ENCODE data around the gene KIF20B. TPM values are rescaled to one million over a fixed set of nuclear protein-coding genes. Genes with fewer than 3 reads are reported as not detected.

The KIF20B gene
- total and polyA plus RNA-seq, 4 donors: 5.0 to 12.7 (median 8.4) TPM

DNA sequence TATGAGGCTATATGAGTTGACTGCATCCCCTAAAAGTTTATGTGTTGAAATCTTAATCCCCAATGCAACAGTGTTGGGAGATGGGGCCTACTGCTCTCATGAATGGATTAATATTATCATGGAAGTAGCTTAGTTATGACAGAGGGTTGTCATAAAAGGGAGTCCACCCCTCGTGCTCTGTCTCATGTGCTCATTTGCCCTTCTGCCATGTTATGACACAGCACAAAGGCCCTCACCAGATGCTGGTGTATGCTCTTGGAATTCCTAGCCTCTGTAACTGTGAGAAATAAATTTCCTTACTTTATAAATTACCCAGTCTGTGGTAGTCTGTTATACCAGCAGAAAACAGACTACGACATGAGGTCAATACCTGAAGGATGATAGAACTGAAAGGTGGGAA, 38.8 kb upstream of the KIF20B start:
- Histone ChIP-seq H3K4me3 (ENCODE audit: low read depth, low read length) (no peak overlapping the region), H3K9me3 (ENCODE audit: control insufficient read depth, insufficient read depth, low read length) (no peaks in the 10 kb centered on the region), H3K27ac (ENCODE audit: low read depth, low read length) (no peak overlapping the region), H3K4me1 (ENCODE audit: control insufficient read depth, insufficient read depth, low read length) (no peaks in the 10 kb centered on the region), H3K36me3 (ENCODE audit: control insufficient read depth, insufficient read depth, low read length) (no peaks in the 10 kb centered on the region), H3K27me3 (ENCODE audit: control insufficient read depth, insufficient read depth, low read length) (no peaks in the 10 kb centered on the region)
- no peak for DNase-seq (ENCODE audit: low read depth in 4 of 6, low spot score in 6 of 6)
- WGBS (ENCODE audit: insufficient coverage): 100% methylated on average over 1 of the region's 2 CpGs

DNA sequence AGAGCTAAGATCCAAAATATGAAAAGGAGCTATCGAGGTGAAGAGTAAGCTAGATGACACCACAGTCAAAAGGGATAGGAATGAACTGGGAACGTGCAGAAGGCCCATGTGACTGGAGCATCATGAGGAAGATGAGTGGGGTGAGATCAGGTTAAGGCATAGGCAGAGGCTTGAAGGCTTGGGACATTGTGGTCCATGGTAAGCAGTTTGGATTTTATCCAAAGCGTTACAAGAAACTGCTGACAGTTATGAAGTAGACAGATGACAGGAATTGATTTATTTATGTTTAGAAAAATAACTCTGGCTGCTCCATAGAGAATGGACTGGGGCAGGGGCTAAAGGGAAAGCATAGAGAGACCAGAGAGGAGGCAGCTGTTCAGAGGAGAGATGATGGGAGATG, 38.2 kb upstream of the KIF20B start:
- 83% methylated on average over 3 of the region's 3 CpGs for WGBS (ENCODE audit: insufficient coverage)
- Histone ChIP-seq H3K9me3 (ENCODE audit: control insufficient read depth, insufficient read depth, low read length) (no peaks in the 10 kb centered on the region), H3K36me3 (ENCODE audit: control insufficient read depth, insufficient read depth, low read length) (no peaks in the 10 kb centered on the region), H3K27ac (ENCODE audit: low read depth, low read length) (no peak overlapping the region), H3K27me3 (ENCODE audit: control insufficient read depth, insufficient read depth, low read length) (no peaks in the 10 kb centered on the region), H3K4me1 (ENCODE audit: control insufficient read depth, insufficient read depth, low read length) (no peaks in the 10 kb centered on the region), H3K4me3 (ENCODE audit: low read depth, low read length) (no peak overlapping the region)
- no peak for DNase-seq (ENCODE audit: low read depth in 4 of 6, low spot score in 6 of 6)

DNA sequence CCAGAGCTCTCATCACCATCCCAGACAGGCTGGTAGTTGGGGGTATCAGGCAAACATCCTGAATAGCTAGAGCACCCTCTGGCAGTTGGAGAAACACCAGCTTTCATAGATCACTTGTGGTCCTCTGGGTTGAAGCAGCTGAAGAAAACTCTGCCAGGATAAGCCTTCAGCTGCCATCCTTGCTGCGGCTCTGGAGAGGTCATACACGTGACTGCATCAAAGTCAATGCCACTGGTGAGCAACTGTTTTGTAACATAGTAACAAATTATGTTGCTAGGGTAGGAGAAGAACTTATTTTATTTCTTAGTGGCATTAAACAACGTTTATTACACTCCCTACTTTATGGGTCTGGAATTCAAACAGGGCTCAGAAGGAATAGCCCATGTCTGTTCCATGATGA, 37.2 kb upstream of the KIF20B start:
- Histone ChIP-seq H3K36me3 (ENCODE audit: control insufficient read depth, insufficient read depth, low read length) (no peaks in the 10 kb centered on the region), H3K27ac (ENCODE audit: low read depth, low read length) (no peak overlapping the region), H3K9me3 (ENCODE audit: control insufficient read depth, insufficient read depth, low read length) (no peaks in the 10 kb centered on the region), H3K27me3 (ENCODE audit: control insufficient read depth, insufficient read depth, low read length) (no peaks in the 10 kb centered on the region), H3K4me1 (ENCODE audit: control insufficient read depth, insufficient read depth, low read length) (no peaks in the 10 kb centered on the region), H3K4me3 (ENCODE audit: low read depth, low read length) (no peak overlapping the region)
- WGBS (ENCODE audit: insufficient coverage): 100% methylated on average over 1 of the region's 3 CpGs
- no peak for DNase-seq (ENCODE audit: low read depth in 4 of 6, low spot score in 6 of 6)

DNA sequence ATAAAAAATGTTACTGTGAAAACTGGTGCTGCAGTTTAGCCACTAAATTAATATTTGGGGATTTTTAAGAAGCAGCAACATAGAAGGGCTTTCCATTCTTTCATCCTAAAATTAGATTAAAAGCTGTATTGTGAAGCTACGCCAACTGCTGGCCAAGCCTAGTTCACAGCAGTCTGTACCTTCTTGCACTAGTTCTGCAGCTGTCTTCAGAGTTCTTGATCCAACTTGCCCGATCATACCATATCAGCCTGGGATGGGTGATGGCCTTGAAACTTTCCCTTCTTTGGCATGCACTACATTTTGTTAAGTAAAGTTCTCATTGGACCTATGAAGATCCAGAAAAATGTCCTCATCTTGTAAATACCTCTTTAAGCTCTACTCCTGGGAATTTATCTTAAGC, 36.1 kb upstream of the KIF20B start:
- no peaks in the 10 kb centered on the region for H3K9me3 ChIP-seq (ENCODE audit: control insufficient read depth, insufficient read depth, low read length)
- WGBS (ENCODE audit: insufficient coverage): 100% methylated on average over 1 of the region's 2 CpGs
- no peaks in the 10 kb centered on the region for H3K36me3 ChIP-seq (ENCODE audit: control insufficient read depth, insufficient read depth, low read length)
- no peak overlapping the region for H3K27ac ChIP-seq (ENCODE audit: low read depth, low read length)
- no peaks in the 10 kb centered on the region for H3K4me1 ChIP-seq (ENCODE audit: control insufficient read depth, insufficient read depth, low read length)
- H3K27me3 ChIP-seq (ENCODE audit: control insufficient read depth, insufficient read depth, low read length): no peaks in the 10 kb centered on the region
- DNase-seq (ENCODE audit: low read depth in 4 of 6, low spot score in 6 of 6): no peak
- no peak overlapping the region for H3K4me3 ChIP-seq (ENCODE audit: low read depth, low read length)

DNA sequence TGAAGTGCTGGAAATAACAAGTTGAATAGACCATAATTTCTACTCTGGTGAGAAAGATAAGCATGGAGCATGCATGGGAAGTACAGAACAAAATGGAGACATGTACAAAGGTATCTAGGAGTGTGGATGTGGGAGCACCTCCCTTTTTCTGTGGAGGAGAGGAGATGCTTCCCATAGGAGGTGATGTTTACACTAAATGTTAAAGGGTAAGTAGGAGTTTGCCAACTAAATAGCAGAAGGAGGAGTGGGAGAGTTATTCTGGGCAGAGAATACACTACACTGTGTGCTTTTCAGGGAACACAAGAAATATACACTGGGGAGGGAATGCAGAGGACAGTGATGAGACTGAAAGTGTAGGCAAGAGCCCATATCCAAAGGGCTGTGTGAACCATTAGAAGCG, 35.3 kb upstream of the KIF20B start:
- Histone ChIP-seq H3K27ac (ENCODE audit: low read depth, low read length) (no peak overlapping the region), H3K4me1 (ENCODE audit: control insufficient read depth, insufficient read depth, low read length) (no peaks in the 10 kb centered on the region), H3K36me3 (ENCODE audit: control insufficient read depth, insufficient read depth, low read length) (no peaks in the 10 kb centered on the region), H3K27me3 (ENCODE audit: control insufficient read depth, insufficient read depth, low read length) (no peaks in the 10 kb centered on the region), H3K4me3 (ENCODE audit: low read depth, low read length) (no peak overlapping the region), H3K9me3 (ENCODE audit: control insufficient read depth, insufficient read depth, low read length) (no peaks in the 10 kb centered on the region)
- WGBS (ENCODE audit: insufficient coverage): 100% methylated on average over 1 of the region's 1 CpG
- DNase-seq (ENCODE audit: low read depth in 4 of 6, low spot score in 6 of 6): no peak

DNA sequence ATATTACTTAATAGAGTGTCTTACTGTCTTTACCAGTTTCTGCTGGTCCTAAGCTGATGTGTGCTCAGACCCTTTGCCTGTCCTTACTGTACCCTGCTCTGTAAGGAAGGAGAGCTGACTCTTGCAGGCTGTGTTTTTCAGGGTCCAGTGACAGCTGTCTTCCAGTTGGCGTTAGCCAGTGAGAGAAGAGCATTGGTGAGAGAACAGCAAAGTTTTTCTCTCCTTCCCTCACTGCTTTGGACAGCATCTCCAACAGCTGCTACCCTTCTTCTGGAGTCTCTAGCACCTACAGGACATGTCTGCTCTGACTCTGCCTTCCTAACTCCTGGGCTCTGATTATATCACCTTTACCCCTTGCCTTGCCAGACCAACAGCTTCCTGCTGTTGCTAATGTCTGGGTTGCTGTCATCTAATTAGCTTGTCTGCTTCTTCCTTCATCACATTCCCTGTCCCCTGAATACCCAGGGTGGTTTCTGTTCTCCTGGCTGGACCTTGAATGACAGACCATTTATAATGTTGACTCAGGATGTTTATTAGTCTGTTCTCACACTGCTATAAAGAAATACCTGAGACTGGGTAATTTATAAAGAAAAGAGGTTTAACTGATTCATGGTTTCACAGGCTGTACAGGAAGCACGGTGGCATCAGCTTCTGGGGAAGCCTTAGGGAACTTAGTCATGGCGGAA, 32.9 kb upstream of the KIF20B start:
- H3K4me1 ChIP-seq (ENCODE audit: control insufficient read depth, insufficient read depth, low read length): no peaks in the 10 kb centered on the region
- 80% methylated on average over 1 of the region's 3 CpGs for WGBS (ENCODE audit: insufficient coverage)
- no peaks in the 10 kb centered on the region for H3K27me3 ChIP-seq (ENCODE audit: control insufficient read depth, insufficient read depth, low read length)
- no peak for DNase-seq (ENCODE audit: low read depth in 4 of 6, low spot score in 6 of 6)
- H3K27ac ChIP-seq (ENCODE audit: low read depth, low read length): no peak overlapping the region
- H3K9me3 ChIP-seq (ENCODE audit: control insufficient read depth, insufficient read depth, low read length): no peaks in the 10 kb centered on the region
- no peak overlapping the region for H3K4me3 ChIP-seq (ENCODE audit: low read depth, low read length)
- no peaks in the 10 kb centered on the region for H3K36me3 ChIP-seq (ENCODE audit: control insufficient read depth, insufficient read depth, low read length)

DNA sequence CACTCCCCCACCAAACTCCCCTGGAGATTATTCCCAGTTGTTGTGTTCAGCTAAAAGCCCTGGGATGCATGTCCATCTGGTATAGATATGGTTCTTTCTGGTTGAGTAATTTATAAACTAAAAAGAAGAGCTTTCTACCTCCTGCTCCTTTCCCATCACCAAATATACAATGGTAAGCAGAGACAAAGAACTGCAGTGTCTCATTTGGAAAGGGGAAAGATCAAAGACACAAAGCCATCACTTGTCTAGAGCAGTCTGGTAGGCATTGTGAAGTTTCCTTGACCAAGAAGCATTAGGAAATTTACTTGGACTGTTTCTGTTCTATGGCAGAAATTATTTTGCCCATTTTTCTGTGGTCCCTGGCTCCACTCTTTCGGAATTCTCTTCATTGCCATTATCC, 31.4 kb upstream of the KIF20B start:
- Histone ChIP-seq H3K36me3 (ENCODE audit: control insufficient read depth, insufficient read depth, low read length) (no peaks in the 10 kb centered on the region), H3K4me1 (ENCODE audit: control insufficient read depth, insufficient read depth, low read length) (no peaks in the 10 kb centered on the region), H3K27ac (ENCODE audit: low read depth, low read length) (no peak overlapping the region), H3K4me3 (ENCODE audit: low read depth, low read length) (no peak overlapping the region), H3K27me3 (ENCODE audit: control insufficient read depth, insufficient read depth, low read length) (no peaks in the 10 kb centered on the region), H3K9me3 (ENCODE audit: control insufficient read depth, insufficient read depth, low read length) (no peaks in the 10 kb centered on the region)
- no CpG with 5 or more reads among the region's 1 CpG for WGBS (ENCODE audit: insufficient coverage)
- no peak for DNase-seq (ENCODE audit: low read depth in 4 of 6, low spot score in 6 of 6)

DNA sequence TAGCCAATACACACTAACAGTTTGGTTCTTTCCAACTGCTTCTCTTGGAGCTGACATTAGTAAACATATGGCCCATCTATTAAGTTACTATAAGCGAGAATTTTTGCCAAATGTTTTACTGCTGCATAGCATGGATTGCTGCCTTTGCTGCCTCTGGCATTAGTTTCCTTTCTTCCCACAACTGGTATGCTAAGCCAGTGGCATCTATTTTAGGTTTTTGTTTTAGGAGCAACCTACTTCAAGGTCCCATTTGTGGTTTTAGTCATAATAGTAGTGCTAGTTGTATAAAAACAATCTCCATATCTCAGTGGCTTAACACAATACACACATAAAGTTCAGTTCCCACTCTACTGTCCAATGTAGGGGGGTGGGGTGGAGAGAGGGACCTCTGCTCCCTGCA, 30.5 kb upstream of the KIF20B start:
- H3K27ac ChIP-seq (ENCODE audit: low read depth, low read length): no peak overlapping the region
- H3K36me3 ChIP-seq (ENCODE audit: control insufficient read depth, insufficient read depth, low read length): no peaks in the 10 kb centered on the region
- peak in 1 of 6 donors; percentile 16 for DNase-seq (ENCODE audit: low read depth in 4 of 6, low spot score in 6 of 6)
- no peaks in the 10 kb centered on the region for H3K27me3 ChIP-seq (ENCODE audit: control insufficient read depth, insufficient read depth, low read length)
- no peaks in the 10 kb centered on the region for H3K4me1 ChIP-seq (ENCODE audit: control insufficient read depth, insufficient read depth, low read length)
- WGBS (ENCODE audit: insufficient coverage): 100% methylated on average over 1 of the region's 1 CpG
- H3K9me3 ChIP-seq (ENCODE audit: control insufficient read depth, insufficient read depth, low read length): no peaks in the 10 kb centered on the region
- no peak overlapping the region for H3K4me3 ChIP-seq (ENCODE audit: low read depth, low read length)

DNA sequence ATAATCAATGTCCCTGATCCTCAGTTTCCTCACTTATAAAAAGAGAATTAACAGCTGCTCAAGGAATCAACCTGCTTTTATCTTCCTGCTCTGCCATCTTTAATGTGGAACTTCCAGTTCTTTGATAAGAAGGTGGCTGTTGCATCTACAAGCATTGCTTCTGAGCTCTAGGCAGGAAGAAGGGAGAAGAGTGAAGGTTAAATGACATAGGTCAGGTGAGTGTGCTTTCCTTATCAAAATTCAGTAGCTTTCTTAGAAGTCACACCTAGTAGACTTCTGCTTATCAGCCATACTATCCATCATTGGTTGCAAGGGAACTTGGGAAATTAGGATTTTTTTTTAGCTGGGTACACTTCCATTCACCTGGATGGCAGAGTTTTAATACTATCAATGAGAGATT, 24.0 kb upstream of the KIF20B start:
- Histone ChIP-seq H3K4me3 (ENCODE audit: low read depth, low read length) (no peak overlapping the region), H3K27me3 (ENCODE audit: control insufficient read depth, insufficient read depth, low read length) (no peaks in the 10 kb centered on the region), H3K4me1 (ENCODE audit: control insufficient read depth, insufficient read depth, low read length) (no peaks in the 10 kb centered on the region), H3K27ac (ENCODE audit: low read depth, low read length) (no peak overlapping the region), H3K9me3 (ENCODE audit: control insufficient read depth, insufficient read depth, low read length) (no peaks in the 10 kb centered on the region), H3K36me3 (ENCODE audit: control insufficient read depth, insufficient read depth, low read length) (no peaks in the 10 kb centered on the region)
- no peak for DNase-seq (ENCODE audit: low read depth in 4 of 6, low spot score in 6 of 6)

DNA sequence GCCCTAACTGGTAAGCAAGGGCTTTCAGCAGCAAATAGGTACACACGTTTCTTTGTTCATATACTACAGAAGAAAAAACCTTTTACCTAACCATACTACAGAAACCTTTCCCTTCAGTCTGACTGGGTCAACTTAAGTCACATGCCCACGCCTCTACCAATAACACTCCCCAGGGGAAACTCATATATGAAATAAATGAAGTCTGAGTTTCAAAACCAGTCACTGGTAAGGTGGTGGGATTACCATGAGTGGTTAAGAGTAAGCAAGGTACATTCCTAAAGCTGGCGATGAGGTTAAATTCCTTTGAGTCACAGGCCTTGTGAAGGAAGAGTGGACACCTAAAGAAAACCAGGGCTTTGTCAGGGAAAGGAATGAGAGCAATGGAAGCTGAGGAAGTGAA, 21.4 kb upstream of the KIF20B start:
- no CpG with 5 or more reads among the region's 3 CpGs for WGBS (ENCODE audit: insufficient coverage)
- no peak overlapping the region for H3K27ac ChIP-seq (ENCODE audit: low read depth, low read length)
- H3K4me3 ChIP-seq (ENCODE audit: low read depth, low read length): no peak overlapping the region
- no peaks in the 10 kb centered on the region for H3K9me3 ChIP-seq (ENCODE audit: control insufficient read depth, insufficient read depth, low read length)
- no peaks in the 10 kb centered on the region for H3K27me3 ChIP-seq (ENCODE audit: control insufficient read depth, insufficient read depth, low read length)
- no peaks in the 10 kb centered on the region for H3K36me3 ChIP-seq (ENCODE audit: control insufficient read depth, insufficient read depth, low read length)
- DNase-seq (ENCODE audit: low read depth in 4 of 6, low spot score in 6 of 6): no peak
- no peaks in the 10 kb centered on the region for H3K4me1 ChIP-seq (ENCODE audit: control insufficient read depth, insufficient read depth, low read length)
